Motor neuron (in vitro differentiated cells): ENCODE data around the gene MAP3K21. TPM values are rescaled to one million over a fixed set of nuclear protein-coding genes. Genes with fewer than 3 reads are reported as not detected.

Experiments used
- ATAC-seq, 8 experiments: fragments of 200-7000 bp; cut with Tn5 transposase; replicated peaks in 6 of 8; 2 replicates each; pipeline ENCODE4 v1.8.0; 2021; ENCODE audit warnings: mild to moderate bottlenecking in 8 of 8, moderate library complexity in 8 of 8
- H3K27ac ChIP-seq, 2 donors: fragments of 250-450 bp; sonication (Bioruptor Pico); 2 replicates each; pipeline ENCODE4 v1.9.0; 2021; ENCODE audit warnings: antibody characterized with exemption in 2 of 2, mild to moderate bottlenecking in 2 of 2, moderate library complexity in 1 of 2
- H3K4me1 ChIP-seq, 2 donors: fragments of 250-450 bp; sonication (Bioruptor Pico); replicated peaks in 1 of 2; 2 replicates each; pipeline ENCODE4 v1.6.1; 2021; ENCODE audit warnings: antibody characterized with exemption in 2 of 2, mild to moderate bottlenecking in 2 of 2, moderate library complexity in 1 of 2
- H3K4me3 ChIP-seq, 5 donors: fragments of 250-450 bp; sonication (Bioruptor Pico); 2 replicates each; pipeline ENCODE4 v1.9.0; 2021; ENCODE audit warnings: antibody characterized with exemption in 5 of 5, mild to moderate bottlenecking in 5 of 5, moderate library complexity in 4 of 5
- WGBS, 10 experiments: fragments of 450-650 bp; shearing (Covaris generic); methylation state at CpG; one replicate each; pipeline ENCODE4 v1.0.0; 2022; 5-methylcytosine and 5-hydroxymethylcytosine counted together
- in situ Hi-C, 9 experiments: fragments of 400-800 bp; cut with MboI; loops; one replicate each; pipeline ENCODE4 v1.15.0; 2021; ENCODE audit warnings: low sequenced_read_pairs in 9 of 9, low pct_unique_long_range_greater_than_20kb in 2 of 9; ENCODE audit not compliant: unreplicated experiment in 9 of 9
- total RNA-seq, 8 experiments: library from RNA; unstranded; fragments of 300-600 nt; gene quantifications; 2 replicates each; pipeline versions ENCODE4 v1.2.3 to v1.2.4, GENCODE V29; 2022

Gene MAP3K21
- total RNA-seq, 8 experiments from 2014 or later, result 0.25 to 4.7 (median 2.7) TPM

GRCh38 chr1:233368106-233368788 is 40.7 kb downstream of the MAP3K21 start:
- H3K27ac ChIP-seq, result no peak overlapping the region
- no peak overlapping the region for H3K4me3 ChIP-seq
- no peaks in the 10 kb centered on the region for H3K4me1 ChIP-seq
- ATAC-seq, result peak in 2 of 8 experiments; percentile 91 to 94
- WGBS, 10 experiments, result 21 to 90% (median 60%) methylated on average over 1 to 3 of the region's 3 CpGs; no CpG with 5 or more reads in 1 of the 10 experiments
- in situ Hi-C loops, result no loop called here

GRCh38 chr1:233368789-233369130 is 41.2 kb downstream of the MAP3K21 start:
- no peaks in the 10 kb centered on the region for H3K4me1 ChIP-seq
- in situ Hi-C loops, result no loop called here
- H3K4me3 ChIP-seq, result no peak overlapping the region
- 75 to 100% (median 82%) methylated on average over 1 of the region's 1 CpG; no CpG with 5 or more reads in 3 of the 10 experiments for WGBS, 10 experiments
- no peak for ATAC-seq
- H3K27ac ChIP-seq, result no peak overlapping the region

- H3K27ac ChIP-seq, result no peak overlapping the region
- WGBS, 10 experiments, result 63 to 94% (median 82%) methylated on average over 2 to 12 of the region's 12 CpGs
- no peak for ATAC-seq
Observed at GRCh38 chr1:233372218-233373120, 44.9 kb downstream of the MAP3K21 start.

GRCh38 chr1:233373226-233373625 is 45.7 kb downstream of the MAP3K21 start:
- WGBS, 10 experiments, result 0 to 100% (median 94%) methylated on average over 1 to 6 of the region's 6 CpGs; no CpG with 5 or more reads in 4 of the 10 experiments
- no peaks in the 10 kb centered on the region for H3K4me1 ChIP-seq
- in situ Hi-C loops, result no loop called here
- no peak overlapping the region for H3K4me3 ChIP-seq
- H3K27ac ChIP-seq, result no peak overlapping the region
- no peak for ATAC-seq

More at GRCh38 chr1:233372218-233373120, 44.9 kb downstream of the MAP3K21 start:
- H3K4me1 ChIP-seq, result no peaks in the 10 kb centered on the region
- in situ Hi-C loops, result no loop called here
- H3K4me3 ChIP-seq, result no peak overlapping the region

GRCh38 chr1:233375653-233376052 is 48.1 kb downstream of the MAP3K21 start:
- H3K27ac ChIP-seq, result no peak overlapping the region
- WGBS, 10 experiments, result 18 to 88% (median 74%) methylated on average over 1 to 2 of the region's 2 CpGs
- ATAC-seq, result no peak
- H3K4me1 ChIP-seq, result no peaks in the 10 kb centered on the region
- H3K4me3 ChIP-seq, result no peak overlapping the region
- in situ Hi-C loops, result loop anchor here in 3 of 9 experiments (25.0 kb wide), 2 partner anchors 687 to 737 kb away; no protein-coding TSS in a partner anchor

GRCh38 chr1:233376382-233377110 is 49.0 kb downstream of the MAP3K21 start:
- Histone ChIP-seq H3K27ac (no peak overlapping the region), H3K4me3 (no peak overlapping the region), H3K4me1 (no peaks in the 10 kb centered on the region)
- in situ Hi-C loops, result loop anchor here in 3 of 9 experiments (25.0 kb wide), 2 partner anchors 686 to 736 kb away; no protein-coding TSS in a partner anchor
- 24 to 100% (median 81%) methylated on average over 1 to 5 of the region's 5 CpGs for WGBS, 10 experiments
- no peak for ATAC-seq

GRCh38 chr1:233379869-233380438 is 52.4 kb downstream of the MAP3K21 start:
- Histone ChIP-seq H3K4me3 (no peak overlapping the region), H3K27ac (no peak overlapping the region), H3K4me1 (no peaks in the 10 kb centered on the region)
- in situ Hi-C loops, result loop anchor here in 3 of 9 experiments (25.0 kb wide), 2 partner anchors 682 to 732 kb away; no protein-coding TSS in a partner anchor
- ATAC-seq, result no peak
- 33 to 93% (median 80%) methylated on average over 2 to 7 of the region's 7 CpGs; no CpG with 5 or more reads in 1 of the 10 experiments for WGBS, 10 experiments

GRCh38 chr1:233381806-233382205 is 54.3 kb downstream of the MAP3K21 start:
- in situ Hi-C loops, result loop anchor here in 3 of 9 experiments (25.0 kb wide), 2 partner anchors 680 to 730 kb away; no protein-coding TSS in a partner anchor
- Histone ChIP-seq H3K27ac (no peak overlapping the region), H3K4me1 (no peaks in the 10 kb centered on the region), H3K4me3 (no peak overlapping the region)
- no peak for ATAC-seq
- 0 to 100% (median 80%) methylated on average over 1 to 2 of the region's 2 CpGs; no CpG with 5 or more reads in 1 of the 10 experiments for WGBS, 10 experiments

- H3K4me1 ChIP-seq, result no peaks in the 10 kb centered on the region
- ATAC-seq, result no peak
- WGBS, 10 experiments, result 0 to 90% (median 55%) methylated on average over 1 to 3 of the region's 3 CpGs
- in situ Hi-C loops, result loop anchor here in 3 of 9 experiments (25.0 kb wide), 2 partner anchors 678 to 728 kb away; no protein-coding TSS in a partner anchor
- H3K4me3 ChIP-seq, result no peak overlapping the region
- H3K27ac ChIP-seq, result no peak overlapping the region
Observed at GRCh38 chr1:233383984-233384383, 56.5 kb downstream of the MAP3K21 start.

GRCh38 chr1:233386336-233386735 is 58.8 kb downstream of the MAP3K21 start:
- in situ Hi-C loops, result loop anchor here in 3 of 9 experiments (25.0 kb wide), 2 partner anchors 676 to 726 kb away; no protein-coding TSS in a partner anchor
- 6 to 92% (median 80%) methylated on average over 1 to 2 of the region's 2 CpGs; no CpG with 5 or more reads in 3 of the 10 experiments for WGBS, 10 experiments
- Histone ChIP-seq H3K27ac (no peak overlapping the region), H3K4me1 (no peaks in the 10 kb centered on the region), H3K4me3 (no peak overlapping the region)
- ATAC-seq, result no peak

GRCh38 chr1:233387585-233387984 is 60.1 kb downstream of the MAP3K21 start:
- 0 to 76% (median 40%) methylated on average over 1 to 3 of the region's 3 CpGs; no CpG with 5 or more reads in 3 of the 10 experiments for WGBS, 10 experiments
- no peak overlapping the region for H3K27ac ChIP-seq
- no peak overlapping the region for H3K4me3 ChIP-seq
- ATAC-seq, result no peak
- H3K4me1 ChIP-seq, result no peaks in the 10 kb centered on the region
- in situ Hi-C loops, result loop anchor here in 3 of 9 experiments (25.0 kb wide), 2 partner anchors 675 to 725 kb away; no protein-coding TSS in a partner anchor

GRCh38 chr1:233389169-233389568 is 61.6 kb downstream of the MAP3K21 start:
- no peaks in the 10 kb centered on the region for H3K4me1 ChIP-seq

More at GRCh38 chr1:233389169-233389568, 61.6 kb downstream of the MAP3K21 start:
- Histone ChIP-seq H3K4me3 (no peak overlapping the region), H3K27ac (no peak overlapping the region)
- in situ Hi-C loops, result loop anchor here in 3 of 9 experiments (25.0 kb wide), 2 partner anchors 673 to 723 kb away; no protein-coding TSS in a partner anchor
- ATAC-seq, result no peak
- 0 to 100% (median 49%) methylated on average over 1 of the region's 1 CpG; no CpG with 5 or more reads in 4 of the 10 experiments for WGBS, 10 experiments
